Measurements from ENCODE around the gene MAP7. TPM values are rescaled to one million over a fixed set of nuclear protein-coding genes. Genes with fewer than 3 reads are reported as not detected.
A peak's percentile ranks its signal among the peaks of the same experiment; 100 is the strongest.

Gene MAP7
- total RNA-seq, 1 donor, result 30.4 TPM

GRCh38 chr6:136566007-136566487 lies 15.8 kb upstream of the MAP7 start:
- peak in 2 of 3 donors; percentile 57 to 85 for DNase-seq (ENCODE audit: low read depth in 2 of 3, low spot score in 2 of 3)

GRCh38 chr6:136564180-136564579 lies 14.0 kb upstream of the MAP7 start:
- DNase-seq (ENCODE audit: low read depth in 2 of 3, low spot score in 2 of 3), result peak in 1 of 3 donors; percentile 13

GRCh38 chr6:136563386-136564152 lies 13.3 kb upstream of the MAP7 start:
- peak in 1 of 3 donors; percentile 42 for DNase-seq (ENCODE audit: low read depth in 2 of 3, low spot score in 2 of 3)

- no peak for DNase-seq (ENCODE audit: low read depth in 2 of 3, low spot score in 2 of 3)
Observed at GRCh38 chr6:136562211-136562610, 12.0 kb upstream of the MAP7 start.

- no peak for DNase-seq (ENCODE audit: low read depth in 2 of 3, low spot score in 2 of 3)
Observed at GRCh38 chr6:136553166-136553787, 3.1 kb upstream of the MAP7 start.

- no peak for DNase-seq (ENCODE audit: low read depth in 2 of 3, low spot score in 2 of 3)
Observed at GRCh38 chr6:136552054-136552453, 1.8 kb upstream of the MAP7 start.

GRCh38 chr6:136551103-136551502 lies 881 bp upstream of the MAP7 start:
- no peak for DNase-seq (ENCODE audit: low read depth in 2 of 3, low spot score in 2 of 3)

GRCh38 chr6:136550045-136550329 lies 235 bp downstream of the MAP7 start:
- no peak for DNase-seq (ENCODE audit: low read depth in 2 of 3, low spot score in 2 of 3)

- no peak for DNase-seq (ENCODE audit: low read depth in 2 of 3, low spot score in 2 of 3)
Observed at GRCh38 chr6:136549300-136550044, 750 bp downstream of the MAP7 start.

- no peak for DNase-seq (ENCODE audit: low read depth in 2 of 3, low spot score in 2 of 3)
Observed at GRCh38 chr6:136548582-136549299, 1.5 kb downstream of the MAP7 start.

GRCh38 chr6:136547871-136548270 lies 2.4 kb downstream of the MAP7 start:
- DNase-seq (ENCODE audit: low read depth in 2 of 3, low spot score in 2 of 3), result no peak

- DNase-seq (ENCODE audit: low read depth in 2 of 3, low spot score in 2 of 3), result peak in 2 of 3 donors; percentile 61 to 86
Observed at GRCh38 chr6:136547336-136547735, 2.9 kb downstream of the MAP7 start.

GRCh38 chr6:136546331-136546730 lies 3.9 kb downstream of the MAP7 start:
- DNase-seq (ENCODE audit: low read depth in 2 of 3, low spot score in 2 of 3), result no peak

- no peak for DNase-seq (ENCODE audit: low read depth in 2 of 3, low spot score in 2 of 3)
Observed at GRCh38 chr6:136544326-136544725, 5.9 kb downstream of the MAP7 start.

GRCh38 chr6:136541395-136541794 lies 8.8 kb downstream of the MAP7 start:
- no peak for DNase-seq (ENCODE audit: low read depth in 2 of 3, low spot score in 2 of 3)

- DNase-seq (ENCODE audit: low read depth in 2 of 3, low spot score in 2 of 3), result no peak
Observed at GRCh38 chr6:136539967-136540652, 10.1 kb downstream of the MAP7 start.

- DNase-seq (ENCODE audit: low read depth in 2 of 3, low spot score in 2 of 3), result no peak
Observed at GRCh38 chr6:136538836-136539235, 11.4 kb downstream of the MAP7 start.

GRCh38 chr6:136535880-136536650 lies 14.2 kb downstream of the MAP7 start:
- DNase-seq (ENCODE audit: low read depth in 2 of 3, low spot score in 2 of 3), result no peak

- peak in 1 of 3 donors; percentile 69 for DNase-seq (ENCODE audit: low read depth in 2 of 3, low spot score in 2 of 3)
Observed at GRCh38 chr6:136535017-136535765, 15.0 kb downstream of the MAP7 start.
